GM21825 (cell line): ENCODE data around the gene CEP126.

Experiments used
- ATAC-seq: cut with Tn5 transposase; IDR thresholded peaks from one replicate; pipeline ENCODE4 v1.9.1; 2021; ENCODE audit warnings: mild to moderate bottlenecking, moderate library complexity; ENCODE audit not compliant: unreplicated experiment

The CEP126 gene

GRCh38 chr11:102010776-102011494 is 96.1 kb downstream of the CEP126 start:
- no peak for ATAC-seq

GRCh38 chr11:102012946-102013345 is 98.1 kb downstream of the CEP126 start:
- no peak for ATAC-seq

DNA sequence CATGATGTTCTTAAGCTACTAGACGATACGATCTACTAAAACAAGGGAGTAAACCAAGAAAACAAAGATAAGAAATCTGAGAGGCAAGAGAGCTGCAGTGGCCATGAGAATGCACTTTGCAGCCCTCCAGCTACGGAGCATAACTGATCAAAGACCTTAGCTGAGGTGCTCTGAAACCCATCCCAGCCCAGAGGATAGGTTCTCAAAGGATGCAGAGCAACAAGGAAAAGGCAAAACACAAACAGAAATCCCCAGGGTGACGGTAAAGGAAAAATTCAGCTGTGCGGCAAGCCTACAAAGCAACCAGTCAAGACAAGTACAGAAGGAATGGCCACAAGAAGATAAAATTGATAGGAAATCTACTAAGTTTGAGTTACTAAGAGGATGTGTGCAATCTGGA is 99.9 kb downstream of the CEP126 start:
- no peak for ATAC-seq

- ATAC-seq, result no peak
Observed at GRCh38 chr11:102017026-102017425, 102.2 kb downstream of the CEP126 start.

DNA sequence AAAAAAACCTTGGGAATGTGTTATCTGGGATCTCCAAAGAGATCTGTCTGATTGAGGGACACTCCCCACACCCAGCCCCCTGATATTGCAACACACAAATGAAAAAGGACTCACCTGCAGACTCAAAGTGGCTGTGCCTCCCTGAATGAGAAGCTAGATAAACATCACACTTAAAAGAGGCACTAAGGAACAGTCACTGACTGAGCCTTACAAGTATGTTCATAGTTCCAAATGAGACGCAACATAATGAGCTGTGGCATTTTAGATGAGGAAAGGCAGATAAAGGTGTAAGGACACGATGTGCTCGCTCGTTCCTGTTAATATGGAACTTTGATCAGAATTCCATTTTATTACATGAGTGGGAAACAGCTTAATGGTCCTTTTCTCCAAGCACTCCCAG is 111.4 kb downstream of the CEP126 start:
- no peak for ATAC-seq

DNA sequence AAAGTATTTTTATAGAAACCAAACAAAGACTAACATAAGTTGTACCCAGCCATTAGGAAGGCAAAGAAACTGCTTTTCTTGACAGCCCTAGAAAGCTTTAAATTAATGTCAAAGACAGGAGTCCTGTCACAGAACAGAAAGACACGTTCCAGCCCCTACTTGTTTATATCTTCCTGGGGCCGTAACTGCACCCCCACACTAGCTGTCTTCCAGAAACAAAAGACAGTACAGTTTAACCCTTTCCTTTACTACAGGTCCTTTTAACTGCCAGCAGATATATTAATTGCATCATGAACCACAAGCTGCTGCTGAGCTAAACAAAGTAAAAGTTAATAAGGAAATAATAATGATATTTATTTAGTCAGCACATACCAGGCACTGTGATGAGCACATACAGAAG is 112.1 kb downstream of the CEP126 start:
- no peak for ATAC-seq

GRCh38 chr11:102036757-102037156 is 121.9 kb downstream of the CEP126 start:
- ATAC-seq, result no peak

GRCh38 chr11:102046841-102047240 is 132.0 kb downstream of the CEP126 start:
- ATAC-seq, result no peak

DNA sequence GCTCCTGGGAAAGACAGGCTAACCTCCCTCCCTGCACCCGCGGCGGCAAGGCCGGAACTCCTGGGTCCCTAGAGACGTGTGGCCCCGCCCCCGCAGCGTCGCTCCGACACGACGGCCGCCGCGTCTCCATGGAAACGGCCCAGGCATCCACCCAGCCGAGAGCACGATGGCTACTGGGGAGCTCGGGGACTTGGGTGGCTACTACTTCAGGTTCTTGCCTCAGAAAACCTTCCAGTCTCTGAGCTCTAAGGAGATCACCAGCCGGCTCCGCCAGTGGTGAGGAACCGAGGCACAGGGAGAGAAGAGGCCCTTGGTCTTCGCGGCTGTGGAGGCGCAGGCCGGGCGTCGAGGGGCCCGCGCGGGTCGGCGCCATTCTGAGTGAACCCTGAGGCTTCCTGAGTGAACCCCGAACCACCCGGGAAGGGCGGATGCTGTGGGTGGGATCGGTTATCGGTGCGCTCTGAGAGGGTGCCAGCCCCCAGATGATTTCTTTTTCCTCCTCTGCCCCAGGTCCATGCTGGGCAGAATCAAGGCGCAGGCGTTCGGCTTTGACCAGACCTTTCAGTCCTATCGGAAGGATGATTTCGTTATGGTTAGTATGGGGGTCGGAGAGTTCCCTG is 132.6 kb downstream of the CEP126 start, which contains the start of gene CFAP300:
TSS of gene CFAP300 (plus strand) at position 133 of the 620 bp plus-strand sequence. CDS start at position 167, 34 bp downstream.
- no peak for ATAC-seq
